Neural cell (in vitro differentiated cells): Measurements from ENCODE around the gene SLC1A2. TPM values are rescaled to one million over a fixed set of nuclear protein-coding genes. Genes with fewer than 3 reads are reported as not detected.

ENCODE experiments used
- H2AFZ ChIP-seq: fragments of 200-600, 300-800 bp; sonication (generic), shearing (Covaris generic); 2 replicates; pipeline ENCODE4 v1.6.0; 2014; ENCODE audit warnings: low read depth, mild to moderate bottlenecking, antibody characterized with exemption, low read length, moderate library complexity
- H3F3A ChIP-seq: fragments of 200-600 bp; shearing (Covaris generic); 2 replicates; pipeline ENCODE4 v1.6.1; 2016; ENCODE audit warnings: mild to moderate bottlenecking, moderate library complexity, mixed read lengths, antibody characterized with exemption, low read length; ENCODE audit not compliant: insufficient read depth, poor library complexity, severe bottlenecking
- H3K27ac ChIP-seq: fragments of 200-600, 300-800 bp; sonication (generic), shearing (Covaris generic); 2 replicates; pipeline ENCODE4 v1.5.1; 2014; ENCODE audit warnings: mild to moderate bottlenecking, low read length, moderate library complexity
- H3K27me3 ChIP-seq: fragments of 300-800, 200-600 bp; sonication (generic), shearing (Covaris generic); 2 replicates; pipeline ENCODE4 v1.6.0; 2014; ENCODE audit warnings: mild to moderate bottlenecking, low read depth, low read length, moderate library complexity; ENCODE audit not compliant: insufficient read depth
- H3K36me3 ChIP-seq: fragments of 300-800, 200-600 bp; sonication (generic), shearing (Covaris generic); 2 replicates; pipeline ENCODE4 v1.5.1; 2014; ENCODE audit warnings: mild to moderate bottlenecking, antibody characterized with exemption, low read length, moderate library complexity; ENCODE audit not compliant: insufficient read depth
- H3K4me2 ChIP-seq: fragments of 300-800, 200-600 bp; sonication (generic), shearing (Covaris generic); 2 replicates; pipeline ENCODE4 v1.6.0; 2014; ENCODE audit warnings: mild to moderate bottlenecking, low read length
- H3K4me3 ChIP-seq: fragments of 300-800, 200-600 bp; sonication (generic), shearing (Covaris generic); 2 replicates; pipeline ENCODE4 v1.5.1; 2014; ENCODE audit warnings: mild to moderate bottlenecking, low read length, moderate library complexity
- H3K79me2 ChIP-seq: fragments of 200-600 bp; shearing (Covaris generic); replicated peaks from 2 replicates; pipeline ENCODE4 v1.6.0; 2014; ENCODE audit warnings: mild to moderate bottlenecking, low read length, moderate library complexity; ENCODE audit not compliant: insufficient read depth
- H3K9ac ChIP-seq: fragments of 300-800, 200-600 bp; sonication (generic), shearing (Covaris generic); 2 replicates; pipeline ENCODE4 v1.6.1; 2016; ENCODE audit warnings: mild to moderate bottlenecking, low read length, mixed read lengths
- H3K9me2 ChIP-seq: fragments of 200-600 bp; shearing (Covaris generic); 2 replicates; pipeline ENCODE4 v1.6.1; 2016; ENCODE audit warnings: mild to moderate bottlenecking, low read length, mixed read lengths; ENCODE audit not compliant: insufficient read depth
- H3K9me3 ChIP-seq: fragments of 200-600, 300-800 bp; sonication (generic), shearing (Covaris generic); 2 replicates; pipeline ENCODE4 v1.6.1; 2016; ENCODE audit warnings: mild to moderate bottlenecking, mixed run types, low read length, moderate library complexity, mixed read lengths
- H4K20me1 ChIP-seq: fragments of 200-600 bp; shearing (Covaris generic); 2 replicates; pipeline ENCODE4 v1.6.1; 2016; ENCODE audit warnings: mild to moderate bottlenecking, mixed run types; ENCODE audit not compliant: insufficient read depth
- EP300 ChIP-seq: fragments of 450-650 bp; conservative IDR thresholded peaks from 2 replicates; pipeline ENCODE4 v1.6.1; 2014; ENCODE audit warnings: antibody characterized with exemption, mild to moderate bottlenecking, moderate library complexity; ENCODE audit not compliant: poor library complexity, severe bottlenecking
- EZH2 ChIP-seq: fragments of 200-600, 300-800 bp; shearing (Covaris generic), sonication (generic); IDR thresholded peaks from 2 replicates; pipeline ENCODE4 v1.6.1; 2014; ENCODE audit warnings: antibody characterized with exemption, low read length, borderline replicate concordance, mild to moderate bottlenecking; ENCODE audit not compliant: insufficient read depth, poor library complexity, severe bottlenecking
- MXI1 ChIP-seq: fragments of 450-650 bp; conservative IDR thresholded peaks from 2 replicates; pipeline ENCODE4 v1.6.1; 2014; ENCODE audit warnings: antibody characterized with exemption, mild to moderate bottlenecking; ENCODE audit not compliant: poor library complexity, severe bottlenecking
- POLR2AphosphoS5 ChIP-seq: IDR thresholded peaks from 2 replicates; pipeline ENCODE4 v1.6.1; 2012
- RAD21 ChIP-seq: fragments of 450-650 bp; conservative IDR thresholded peaks from 2 replicates; pipeline ENCODE4 v1.6.1; 2014; ENCODE audit warnings: antibody characterized with exemption, mild to moderate bottlenecking, moderate library complexity
- REST ChIP-seq: IDR thresholded peaks from 2 replicates; pipeline ENCODE4 v1.6.1; 2012; ENCODE audit warnings: borderline replicate concordance
- SMC3 ChIP-seq: fragments of 450-650 bp; conservative IDR thresholded peaks from 2 replicates; pipeline ENCODE4 v1.6.1; 2014; ENCODE audit warnings: antibody characterized with exemption, mild to moderate bottlenecking, moderate library complexity; ENCODE audit not compliant: poor library complexity
- TAF1 ChIP-seq: IDR thresholded peaks from 2 replicates; pipeline ENCODE4 v1.6.1; 2012; ENCODE audit warnings: low read depth
- polyA plus RNA-seq: library from polyadenylated mRNA; depleted of rRNA; stranded (reverse); fragments of >200 nt; gene quantifications from 2 replicates; pipeline ENCODE4 v1.2.3, GENCODE V29; 2014
- TF ChIP-seq, protein P1 (sequence below): fragments of 450-650 bp; IDR thresholded peaks from 2 replicates; pipeline ENCODE4 v1.5.1; 2014; ENCODE audit warnings: antibody characterized with exemption, mild to moderate bottlenecking, moderate library complexity; ENCODE audit not compliant: poor library complexity, severe bottlenecking

The SLC1A2 gene
- polyA plus RNA-seq, 1 donor from 2014 or later, result 134 TPM

- Histone ChIP-seq H3K27me3 (no peaks in the 10 kb centered on the region), H3K4me2 (no peak overlapping the region), H3K36me3 (no peaks in the 10 kb centered on the region), H4K20me1 (no peaks in the 10 kb centered on the region), H3K4me3 (no peak overlapping the region), H3K27ac (no peak overlapping the region), H2AFZ (no peak overlapping the region), H3K9ac (no peak overlapping the region), H3F3A (no peaks in the 10 kb centered on the region), H3K9me2 (no peaks in the 10 kb centered on the region), H3K79me2 (no peaks in the 10 kb centered on the region), H3K9me3 (no peaks in the 10 kb centered on the region)
- no peak for TF ChIP-seq MXI1
- no peak for TF ChIP-seq SMC3
- TF ChIP-seq EP300, result no peak
- TF ChIP-seq EZH2, result no peak
- no peak for TF ChIP-seq REST
- TF ChIP-seq TAF1, result no peak
- TF ChIP-seq, protein P1, sequence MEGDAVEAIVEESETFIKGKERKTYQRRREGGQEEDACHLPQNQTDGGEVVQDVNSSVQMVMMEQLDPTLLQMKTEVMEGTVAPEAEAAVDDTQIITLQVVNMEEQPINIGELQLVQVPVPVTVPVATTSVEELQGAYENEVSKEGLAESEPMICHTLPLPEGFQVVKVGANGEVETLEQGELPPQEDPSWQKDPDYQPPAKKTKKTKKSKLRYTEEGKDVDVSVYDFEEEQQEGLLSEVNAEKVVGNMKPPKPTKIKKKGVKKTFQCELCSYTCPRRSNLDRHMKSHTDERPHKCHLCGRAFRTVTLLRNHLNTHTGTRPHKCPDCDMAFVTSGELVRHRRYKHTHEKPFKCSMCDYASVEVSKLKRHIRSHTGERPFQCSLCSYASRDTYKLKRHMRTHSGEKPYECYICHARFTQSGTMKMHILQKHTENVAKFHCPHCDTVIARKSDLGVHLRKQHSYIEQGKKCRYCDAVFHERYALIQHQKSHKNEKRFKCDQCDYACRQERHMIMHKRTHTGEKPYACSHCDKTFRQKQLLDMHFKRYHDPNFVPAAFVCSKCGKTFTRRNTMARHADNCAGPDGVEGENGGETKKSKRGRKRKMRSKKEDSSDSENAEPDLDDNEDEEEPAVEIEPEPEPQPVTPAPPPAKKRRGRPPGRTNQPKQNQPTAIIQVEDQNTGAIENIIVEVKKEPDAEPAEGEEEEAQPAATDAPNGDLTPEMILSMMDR, result no peak
- no peak for TF ChIP-seq POLR2AphosphoS5
- TF ChIP-seq RAD21, result no peak
Observed at GRCh38 chr11:35340071-35340470, 79.3 kb downstream of the SLC1A2 start.

DNA sequence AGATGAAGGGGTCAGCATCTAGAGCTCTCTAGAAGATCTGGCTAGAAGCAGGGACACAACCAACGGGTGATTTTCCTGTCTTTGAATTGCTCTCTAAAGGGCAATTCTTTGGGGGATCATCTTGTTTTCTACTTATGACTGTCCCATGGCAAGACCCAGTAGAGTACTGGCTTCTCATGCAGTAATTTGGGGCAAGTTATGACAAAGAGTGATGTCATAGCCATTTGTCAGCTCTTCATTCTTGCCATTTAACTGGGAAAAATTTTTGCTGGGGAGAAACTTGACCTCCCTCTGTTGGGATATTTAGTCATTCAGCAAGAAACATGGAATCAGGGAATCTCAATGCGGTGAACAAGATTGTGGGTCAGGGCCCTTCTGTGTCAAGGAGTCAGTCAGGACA, 80.4 kb downstream of the SLC1A2 start:
- no peaks in the 10 kb centered on the region for H3K9me2 ChIP-seq
- H3K79me2 ChIP-seq, result no peaks in the 10 kb centered on the region
- no peaks in the 10 kb centered on the region for H3K36me3 ChIP-seq
- H3K4me3 ChIP-seq, result no peak overlapping the region
- no peak overlapping the region for H3K4me2 ChIP-seq
- no peaks in the 10 kb centered on the region for H4K20me1 ChIP-seq
- no peaks in the 10 kb centered on the region for H3F3A ChIP-seq
- H3K9me3 ChIP-seq, result no peaks in the 10 kb centered on the region
- no peak for TF ChIP-seq POLR2AphosphoS5
- no peak for TF ChIP-seq RAD21
- no peak for TF ChIP-seq TAF1
- TF ChIP-seq SMC3, result no peak
- no peak for TF ChIP-seq REST
- TF ChIP-seq, protein P1, result no peak
- TF ChIP-seq EZH2, result no peak
- TF ChIP-seq MXI1, result no peak
- TF ChIP-seq EP300, result no peak
- no peaks in the 10 kb centered on the region for H3K27me3 ChIP-seq
- H3K27ac ChIP-seq, result no peak overlapping the region
- H2AFZ ChIP-seq, result no peak overlapping the region
- H3K9ac ChIP-seq, result no peak overlapping the region
